ENCODE measurements around the gene HOXD12. TPM values are rescaled to one million over a fixed set of nuclear protein-coding genes. Genes with fewer than 3 reads are reported as not detected.

Gene HOXD12
- total RNA-seq, 1 donor from 2014 or later: not detected

DNA sequence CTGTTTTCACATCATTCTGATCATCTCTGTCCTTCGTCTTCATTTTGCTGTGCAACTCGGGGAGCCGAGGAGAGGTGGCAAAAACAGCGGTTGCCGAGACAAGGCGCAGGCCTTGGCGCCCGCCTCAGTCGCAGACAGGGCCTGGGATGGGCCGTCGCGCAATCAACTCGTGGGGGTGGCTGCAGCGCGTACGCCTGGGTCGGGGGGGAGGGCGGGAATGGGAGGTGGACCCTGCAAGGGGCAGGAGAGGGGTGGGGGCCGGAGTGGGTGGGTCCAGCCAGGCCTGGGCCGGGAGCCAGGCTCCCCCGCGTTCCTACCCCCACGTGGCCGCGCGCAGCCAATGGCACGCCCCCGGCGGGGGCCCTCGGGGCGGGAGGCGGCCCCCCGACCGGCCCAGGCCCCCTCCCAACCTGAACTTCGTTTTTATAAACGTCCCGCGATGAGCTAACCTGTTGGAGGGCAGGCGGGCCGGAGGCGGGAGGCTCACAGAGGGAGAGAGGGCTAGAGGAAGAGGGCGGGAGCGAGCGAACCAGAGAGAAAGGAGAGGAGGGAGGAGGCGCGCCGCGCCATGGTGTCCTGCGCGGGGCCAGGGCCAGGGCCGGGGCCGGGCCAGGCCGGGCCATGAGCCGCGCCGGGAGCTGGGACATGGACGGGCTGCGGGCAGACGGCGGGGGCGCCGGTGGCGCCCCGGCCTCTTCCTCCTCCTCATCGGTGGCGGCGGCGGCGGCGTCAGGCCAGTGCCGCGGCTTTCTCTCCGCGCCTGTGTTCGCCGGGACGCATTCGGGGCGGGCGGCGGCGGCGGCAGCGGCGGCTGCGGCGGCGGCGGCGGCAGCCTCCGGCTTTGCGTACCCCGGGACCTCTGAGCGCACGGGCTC, 7.1 kb upstream of the HOXD12 start, which contains the start of gene HOXD13:
Gene HOXD13 (plus strand): TSS at position 452 of the 875 bp plus-strand sequence. CDS start 170 bp downstream, at position 622.
- no peak for DNase-seq
- Histone ChIP-seq H3K27ac (no peak within 1 kb of the TSS), H3K4me3 (peak within 1 kb of the TSS; percentile 20), H3K36me3 (no peaks in the 10 kb centered on the region), H3K27me3 (ENCODE audit: low read depth) (peaks cover 98% of the 10 kb centered on the region), H3K4me1 (peaks cover 33% of the 10 kb centered on the region), H3K9me3 (no peaks in the 10 kb centered on the region)
- intact Hi-C loops (cut with DNase I): loop anchor here (10.0 kb wide), 1 partner anchor 398 kb away; no protein-coding TSS in a partner anchor
- no peak for TF ChIP-seq CTCF (IDR thresholded peaks at IDR 0.05)
- ATAC-seq: no peak

GRCh38 chr2:176093145-176093897, 6.3 kb upstream of the HOXD12 start:
- H3K4me3 ChIP-seq: peak overlapping the region; percentile 20
- intact Hi-C loops (cut with DNase I): loop anchor here (10.0 kb wide), 1 partner anchor 399 kb away; no protein-coding TSS in a partner anchor

GRCh38 chr2:176093898-176094249, 5.7 kb upstream of the HOXD12 start:
- Histone ChIP-seq H3K27ac (no peak overlapping the region), H3K36me3 (no peaks in the 10 kb centered on the region), H3K27me3 (ENCODE audit: low read depth) (peaks cover 98% of the 10 kb centered on the region), H3K4me3 (no peak overlapping the region), H3K4me1 (peaks cover 26% of the 10 kb centered on the region), H3K9me3 (no peaks in the 10 kb centered on the region)
- intact Hi-C loops (cut with DNase I): loop anchor here (10.0 kb wide), 1 partner anchor 399 kb away; no protein-coding TSS in a partner anchor
- DNase-seq (no peak), ATAC-seq (no peak)
- TF ChIP-seq CTCF (IDR thresholded peaks at IDR 0.05): no peak

More at GRCh38 chr2:176093145-176093897, 6.3 kb upstream of the HOXD12 start:
- no peak for TF ChIP-seq CTCF (IDR thresholded peaks at IDR 0.05)
- ATAC-seq (no peak), DNase-seq (no peak)
- Histone ChIP-seq H3K27ac (no peak overlapping the region), H3K27me3 (ENCODE audit: low read depth) (peaks cover 98% of the 10 kb centered on the region), H3K36me3 (no peaks in the 10 kb centered on the region), H3K4me1 (peaks cover 31% of the 10 kb centered on the region), H3K9me3 (no peaks in the 10 kb centered on the region)

GRCh38 chr2:176094349-176094748, 5.2 kb upstream of the HOXD12 start:
- no peaks in the 10 kb centered on the region for H3K9me3 ChIP-seq
- TF ChIP-seq CTCF (IDR thresholded peaks at IDR 0.05): no peak
- no peak overlapping the region for H3K27ac ChIP-seq
- H3K27me3 ChIP-seq (ENCODE audit: low read depth): peaks cover 98% of the 10 kb centered on the region
- no peak for ATAC-seq
- DNase-seq: no peak
- intact Hi-C loops (cut with DNase I): loop anchor here (10.0 kb wide), 1 partner anchor 400 kb away; no protein-coding TSS in a partner anchor
- H3K4me1 ChIP-seq: peaks cover 26% of the 10 kb centered on the region
- H3K4me3 ChIP-seq: no peak overlapping the region
- H3K36me3 ChIP-seq: no peaks in the 10 kb centered on the region

DNA sequence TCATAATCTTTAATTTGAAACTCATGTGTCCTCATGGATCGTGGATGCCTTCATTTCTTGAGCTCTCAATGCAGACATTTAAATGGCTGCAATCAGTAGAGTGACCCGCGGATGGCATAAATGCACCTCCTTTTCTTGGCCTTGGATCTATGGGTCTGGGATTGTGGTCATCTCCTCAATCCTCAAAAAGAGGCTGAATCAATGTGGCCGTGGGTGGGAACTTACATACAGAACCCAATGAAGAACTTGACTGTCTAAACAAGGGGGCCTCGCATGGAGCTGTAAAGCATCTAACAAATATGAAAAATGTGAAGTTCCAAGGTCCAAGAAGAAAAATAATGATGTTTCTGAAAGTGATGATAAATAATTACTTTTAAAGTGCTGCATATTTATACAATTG, 4.2 kb upstream of the HOXD12 start:
- no peaks in the 10 kb centered on the region for H3K9me3 ChIP-seq
- peaks cover 26% of the 10 kb centered on the region for H3K4me1 ChIP-seq
- no peak for ATAC-seq
- no peak overlapping the region for H3K27ac ChIP-seq
- H3K4me3 ChIP-seq: no peak overlapping the region
- H3K36me3 ChIP-seq: no peaks in the 10 kb centered on the region
- DNase-seq: no peak
- intact Hi-C loops (cut with DNase I): loop anchor here (10.0 kb wide), 1 partner anchor 401 kb away; no protein-coding TSS in a partner anchor
- H3K27me3 ChIP-seq (ENCODE audit: low read depth): peaks cover 98% of the 10 kb centered on the region
- TF ChIP-seq CTCF (IDR thresholded peaks at IDR 0.05): no peak
